GM12878 (cell line): Measurements from ENCODE around the gene GOPC. TPM values are rescaled to one million over a fixed set of nuclear protein-coding genes. Genes with fewer than 3 reads are reported as not detected.

Experiments used
- ATAC-seq: fragments of 200-7000 bp; cut with Tn5 transposase; 3 replicates; pipeline ENCODE4 v1.9.1; 2020; ENCODE audit warnings: mild to moderate bottlenecking, moderate library complexity
- BruUV-seq: library from RNA; stranded (reverse); fragments of 400-500 nt; replicated peaks from 2 replicates; lab custom pipeline; 2021; lab: Mats Ljungman, UMichigan
- CTCF ChIA-PET: fragments of 300-600 bp; sonication (Branson Sonifier 250); formaldehyde crosslinking; extraction: SDS; loops from one replicate; lab custom pipeline; 2021; ENCODE audit warnings: inconsistent platforms; lab: Yijun Ruan, JAX
- POLR2A ChIA-PET: fragments of 350-600 bp; formaldehyde crosslinking; extraction: SDS; loops from one replicate; lab custom pipeline; 2021; ENCODE audit warnings: inconsistent platforms; lab: Charles Lee
- RAD21 ChIA-PET: fragments of 300-600 bp; sonication (Branson Sonifier 250); formaldehyde crosslinking; loops from one replicate; lab custom pipeline; 2023; ENCODE audit warnings: antibody characterized with exemption; ENCODE audit not compliant: unreplicated experiment; lab: Charles Lee
- SMC1A ChIA-PET: fragments of 300-600 bp; sonication (Branson Sonifier 250); formaldehyde crosslinking; loops from one replicate; lab custom pipeline; 2023; ENCODE audit not compliant: unreplicated experiment, uncharacterized antibody; lab: Charles Lee
- DNase-seq: peaks from one replicate; pipeline ENCODE4 v3.0.0-alpha.2; 2011; ENCODE audit warnings: low read depth, low spot score
- FAIRE-seq: peaks from 3 replicates; lab custom pipeline; 2011; peaks lifted over from hg19 to GRCh38; lab: Jason Lieb, UNC
- H2AFZ ChIP-seq: 2 replicates; pipeline ENCODE4 v1.6.0; 2011; ENCODE audit warnings: low read depth, low read length, control low read depth; ENCODE audit not compliant: control insufficient read depth
- H3K27ac ChIP-seq: 2 replicates; pipeline ENCODE4 v1.5.1; 2011; ENCODE audit warnings: control low read depth; ENCODE audit not compliant: control insufficient read depth, insufficient read depth
- H3K27me3 ChIP-seq, 2 experiments: replicated peaks in 1 of 2; 2 replicates each; pipeline versions ENCODE4 v1.6.0 to v1.6.1; 2011; ENCODE audit warnings: low read length in 1 of 2; ENCODE audit not compliant: control insufficient read depth in 2 of 2, insufficient read depth in 2 of 2
- H3K36me3 ChIP-seq, 2 experiments: 2 replicates each; pipeline ENCODE4 v1.5.1; 2011; ENCODE audit warnings: low read length in 1 of 2; ENCODE audit not compliant: control insufficient read depth in 2 of 2, insufficient read depth in 2 of 2
- H3K4me1 ChIP-seq: 2 replicates; pipeline ENCODE4 v1.6.1; 2011; ENCODE audit warnings: mild to moderate bottlenecking, low read length, moderate library complexity, mixed read lengths; ENCODE audit not compliant: control insufficient read depth, insufficient read depth
- H3K4me2 ChIP-seq: 2 replicates; pipeline ENCODE4 v1.6.0; 2011; ENCODE audit warnings: control low read depth; ENCODE audit not compliant: control insufficient read depth, insufficient read depth
- H3K4me3 ChIP-seq: fragments of 200-600 bp; sonication (generic); 2 replicates; pipeline ENCODE4 v1.5.1; 2016
- H3K79me2 ChIP-seq: 2 replicates; pipeline ENCODE4 v1.6.0; 2011; ENCODE audit warnings: low read length; ENCODE audit not compliant: control insufficient read depth, insufficient read depth
- H3K9ac ChIP-seq: 2 replicates; pipeline ENCODE4 v1.8.0; 2011; ENCODE audit warnings: low read length, control low read depth, mixed read lengths; ENCODE audit not compliant: control insufficient read depth, insufficient read depth
- H3K9me3 ChIP-seq: replicated peaks from 3 replicates; pipeline ENCODE4 v1.5.1; 2011; ENCODE audit warnings: mild to moderate bottlenecking, low read length; ENCODE audit not compliant: control insufficient read depth, insufficient read depth
- H4K20me1 ChIP-seq: 2 replicates; pipeline ENCODE4 v1.6.0; 2011; ENCODE audit not compliant: control insufficient read depth, insufficient read depth
- CREM ChIP-seq: IDR thresholded peaks from 2 replicates; pipeline ENCODE4 v1.6.1; 2014; ENCODE audit warnings: antibody characterized with exemption, low read depth
- EGR1 ChIP-seq, 2 experiments: IDR thresholded peaks; 1 replicate in 1 of 2; 2 replicates in 1 of 2; pipeline ENCODE4 v1.6.1; 2011 to 2012; ENCODE audit warnings: low read depth in 2 of 2, low read length in 2 of 2, borderline replicate concordance in 1 of 2, mild to moderate bottlenecking in 1 of 2, moderate library complexity in 1 of 2
- NKRF ChIP-seq: fragments of 450-650 bp; conservative IDR thresholded peaks from 2 replicates; pipeline ENCODE4 v1.6.1; 2017; ENCODE audit warnings: mild to moderate bottlenecking, moderate library complexity
- PAX8 ChIP-seq: fragments of 450-650 bp; IDR thresholded peaks from 2 replicates; pipeline ENCODE4 v1.6.1; 2017; ENCODE audit warnings: mild to moderate bottlenecking, moderate library complexity
- SKIL ChIP-seq: fragments of 450-650 bp; IDR thresholded peaks from 2 replicates; pipeline ENCODE4 v1.6.1; 2017; ENCODE audit warnings: mild to moderate bottlenecking, low read depth, inconsistent platforms; ENCODE audit not compliant: poor library complexity, severe bottlenecking
- SREBF1 ChIP-seq: IDR thresholded peaks from 2 replicates; pipeline ENCODE4 v1.6.1; 2012; ENCODE audit warnings: mild to moderate bottlenecking, low read length
- TARDBP ChIP-seq: IDR thresholded peaks from 2 replicates; pipeline ENCODE4 v1.6.1; 2016; ENCODE audit warnings: borderline replicate concordance
- WGBS: methylation state at CpG from one replicate; pipeline ENCODE4 v1.1.6; 2016; ENCODE audit warnings: low lambda C conversion rate; ENCODE audit not compliant: insufficient replicate concordance, insufficient coverage; ENCODE audit errors: missing lambda C conversion rate; 5-methylcytosine and 5-hydroxymethylcytosine counted together
- in situ Hi-C: fragments of 300-500 bp; cut with MboI; formaldehyde crosslinking; loops from 9 replicates; pipeline ENCODE4 v1.14.3; 2018; ENCODE audit warnings: mixed read lengths
- intact Hi-C: fragments of 100-400 bp; cut with micrococcal nuclease; formaldehyde crosslinking; loops from one replicate; pipeline ENCODE4 v1.14.2; 2022; ENCODE audit not compliant: unreplicated experiment
- polyA plus RNA-seq, 11 experiments: library from polyadenylated mRNA; depleted of rRNA in 4 of 11; unstranded in 6 of 11; stranded (reverse) in 5 of 11; fragments of >200 nt; fragmentation: Nextera tagmentation in 4 of 11; fragmentation: Illumina TruSeq in 1 of 11; extraction: Ambion mirVana in 4 of 11; extraction: Trizol in 1 of 11; gene quantifications; 1 replicate in 1 of 11; 2 replicates in 10 of 11; pipeline versions ENCODE4 v1.2.1 to v1.2.3, GENCODE V29; 2011 to 2016; ENCODE audit warnings: inconsistent platforms in 2 of 11, missing spikeins in 2 of 11, low read depth in 1 of 11
- total RNA-seq, 4 experiments: library from RNA; depleted of rRNA in 3 of 4; stranded (reverse); fragments of >200 nt in 3 of 4; fragmentation: Illumina TruSeq in 1 of 4; extraction: Trizol in 1 of 4; gene quantifications; 2 replicates each; pipeline versions ENCODE4 v1.2.1 to v1.2.3, GENCODE V29; 2013 to 2021

The GOPC gene
- total and polyA plus RNA-seq, 10 of the 15 experiments (the other 5 are each of a cell fraction or from before 2014, with no cell fraction given) = 5.8 to 28.5 (median 18.0) TPM

GRCh38 chr6:117603821-117604220 lies 1.5 kb upstream of the GOPC start (continued):
- no peak for TF ChIP-seq SKIL
- no peak for TF ChIP-seq TARDBP

- no peak for DNase-seq
- no peak for ATAC-seq
- FAIRE-seq = no peak
- Histone ChIP-seq H3K4me1 (peaks cover 6% of the 10 kb centered on the region; the same call in 1 of the 2 replicates), H4K20me1 (no peaks in the 10 kb centered on the region), H3K79me2 (peaks cover 42% of the 10 kb centered on the region), H3K9me3 (peaks cover 5% of the 10 kb centered on the region; the same call in 2 of the 3 replicates), H2AFZ (peak overlapping the region; percentile 98), H3K27ac (peak overlapping the region; percentile 79), H3K4me3 (peak overlapping the region; percentile 62), H3K9ac (peak overlapping the region; percentile 76), H3K36me3 (peaks cover 0 to 5% of the 10 kb centered on the region in 2 experiments; a peak in 1 of 4 replicates), H3K27me3 (no peaks in the 10 kb centered on the region), H3K4me2 (peak overlapping the region; percentile 94)
- intact Hi-C loops = no loop called here
- BruUV-seq = TSS peak; percentile 99
- ChIA-PET SMC1A (interaction anchor here (0.7 to 8.5 kb wide), 8 partner anchors 10 to 218 kb away, joined by 3 to 128 read pairs (median 6); partner anchors contain the start of gene DCBLD1), POLR2A (interaction anchor here (1.1 to 4.3 kb wide), 5 partner anchors 14 to 120 kb away, joined by 3 to 14 read pairs (median 5); partner anchors contain the start of gene DCBLD1), CTCF (interaction anchor here (1.0 to 5.2 kb wide), 12 partner anchors 30 to 256 kb away, joined by 4 to 121 read pairs (median 9); partner anchors contain the start of gene DCBLD1), RAD21 (interaction anchor here (0.7 to 6.2 kb wide), 12 partner anchors 45 to 631 kb away, joined by 3 to 71 read pairs (median 4); partner anchors contain the start of gene DCBLD1)
- peak; percentile 47; the same call in 1 of the 2 replicates for TF ChIP-seq NKRF
- peak; percentile 11; the same call in 1 of the 2 replicates for TF ChIP-seq CREM
- peak in 1 of 2 experiments; percentile 29; a peak in 1 of 3 replicates for TF ChIP-seq EGR1 (IDR thresholded peaks at IDR 0.05; ENCODE audit: borderline replicate concordance in 1 of 2, low read depth in 2 of 2, low read length in 2 of 2)
- no peak for TF ChIP-seq SREBF1
- TF ChIP-seq PAX8 = 0 out of 2 replicates have a peak, but pooled peaks have one; percentile 6
- in situ Hi-C loops = no loop called here
- 72% methylated on average over 12 of the region's 12 CpGs for WGBS
Observed at GRCh38 chr6:117602899-117603588, 733 bp upstream of the GOPC start.
